Activated naive CD8-positive, alpha-beta T cell treated with anti-CD3 and anti-CD28 coated beads, Interleukin-2, amount 50 U/mL, for 24 hours (primary cell): ENCODE measurements around the gene FOXN3.
"Not testable (repeated sequence)": the region's sequence is repeated elsewhere in the genome, so short reads cannot be mapped to it uniquely, and the experiment has no call there.

ENCODE experiments used
- ATAC-seq: fragments of 150-1000 bp; cut with Tn5 transposase; one replicate; pipeline ENCODE4 v1.10.0; 2021
- DNase-seq: peaks from one replicate; pipeline ENCODE4 v3.0.0; 2021
- H3K27ac Mint-ChIP-seq: one replicate; pipeline ENCODE4 v1.8.0; 2021; ENCODE audit warnings: mild to moderate bottlenecking, mixed read lengths
- H3K27me3 Mint-ChIP-seq: one replicate; pipeline ENCODE4 v1.8.0; 2021; ENCODE audit warnings: mixed read lengths
- H3K36me3 Mint-ChIP-seq: one replicate; pipeline ENCODE4 v1.8.0; 2021; ENCODE audit warnings: low read depth, mixed read lengths
- H3K4me1 Mint-ChIP-seq: one replicate; pipeline ENCODE4 v1.8.0; 2021; ENCODE audit warnings: mixed read lengths
- H3K4me3 Mint-ChIP-seq: one replicate; pipeline ENCODE4 v1.8.0; 2021; ENCODE audit warnings: mild to moderate bottlenecking, moderate library complexity, mixed read lengths
- H3K9me3 Mint-ChIP-seq: one replicate; pipeline ENCODE4 v1.8.0; 2021; ENCODE audit warnings: mixed read lengths

FOXN3 gene

GRCh38 chr14:89123215-89123614, 293.8 kb downstream of the FOXN3 start:
- Mint-ChIP-seq H3K4me1 (no peaks in the 10 kb centered on the region), H3K27me3 (peaks cover 5% of the 10 kb centered on the region), H3K36me3 (no peaks in the 10 kb centered on the region), H3K4me3 (no peak overlapping the region), H3K27ac (no peak overlapping the region), H3K9me3 (peaks cover 14% of the 10 kb centered on the region)
- ATAC-seq, result no peak
- no peak for DNase-seq

GRCh38 chr14:89121968-89122620, 294.9 kb downstream of the FOXN3 start:
- H3K4me3 Mint-ChIP-seq, result no peak overlapping the region
- no peaks in the 10 kb centered on the region for H3K4me1 Mint-ChIP-seq
- no peak overlapping the region for H3K27ac Mint-ChIP-seq
- ATAC-seq (no peak), DNase-seq (no peak)
- peaks cover 5% of the 10 kb centered on the region for H3K27me3 Mint-ChIP-seq
- H3K9me3 Mint-ChIP-seq, result peaks cover 14% of the 10 kb centered on the region
- no peaks in the 10 kb centered on the region for H3K36me3 Mint-ChIP-seq

GRCh38 chr14:89117012-89117411, 300.0 kb downstream of the FOXN3 start:
- no peak for ATAC-seq
- Mint-ChIP-seq H3K27ac (no peak overlapping the region), H3K4me1 (no peaks in the 10 kb centered on the region), H3K36me3 (no peaks in the 10 kb centered on the region), H3K27me3 (peaks cover 3% of the 10 kb centered on the region), H3K9me3 (peaks cover 14% of the 10 kb centered on the region), H3K4me3 (no peak overlapping the region)
- DNase-seq, result no peak

- H3K4me3 Mint-ChIP-seq, result no peak overlapping the region
- no peaks in the 10 kb centered on the region for H3K4me1 Mint-ChIP-seq
- no peak overlapping the region for H3K27ac Mint-ChIP-seq
- DNase-seq (no peak), ATAC-seq (no peak)
- H3K36me3 Mint-ChIP-seq, result no peaks in the 10 kb centered on the region
- peaks cover 3% of the 10 kb centered on the region for H3K27me3 Mint-ChIP-seq
- H3K9me3 Mint-ChIP-seq, result peaks cover 6% of the 10 kb centered on the region
Observed at GRCh38 chr14:89114109-89114508, 302.9 kb downstream of the FOXN3 start.

- no peaks in the 10 kb centered on the region for H3K4me1 Mint-ChIP-seq
- H3K27ac Mint-ChIP-seq, result no peak overlapping the region
- no peaks in the 10 kb centered on the region for H3K36me3 Mint-ChIP-seq
- ATAC-seq (no peak), DNase-seq (no peak)
- peaks cover 7% of the 10 kb centered on the region for H3K27me3 Mint-ChIP-seq
- H3K4me3 Mint-ChIP-seq, result no peak overlapping the region
- no peaks in the 10 kb centered on the region for H3K9me3 Mint-ChIP-seq
Observed at GRCh38 chr14:89112720-89113119, 304.3 kb downstream of the FOXN3 start.

- not testable (repeated sequence) for H3K4me3 Mint-ChIP-seq, H3K4me1 Mint-ChIP-seq, DNase-seq, H3K36me3 Mint-ChIP-seq, ATAC-seq, H3K9me3 Mint-ChIP-seq, H3K27me3 Mint-ChIP-seq, H3K27ac Mint-ChIP-seq
Observed at GRCh38 chr14:89111766-89112543, 305.1 kb downstream of the FOXN3 start.

GRCh38 chr14:89111232-89111631, 305.8 kb downstream of the FOXN3 start:
- H3K36me3 Mint-ChIP-seq, H3K27ac Mint-ChIP-seq, H3K27me3 Mint-ChIP-seq, H3K4me1 Mint-ChIP-seq, ATAC-seq, H3K4me3 Mint-ChIP-seq, H3K9me3 Mint-ChIP-seq, DNase-seq: not testable (repeated sequence)

DNA sequence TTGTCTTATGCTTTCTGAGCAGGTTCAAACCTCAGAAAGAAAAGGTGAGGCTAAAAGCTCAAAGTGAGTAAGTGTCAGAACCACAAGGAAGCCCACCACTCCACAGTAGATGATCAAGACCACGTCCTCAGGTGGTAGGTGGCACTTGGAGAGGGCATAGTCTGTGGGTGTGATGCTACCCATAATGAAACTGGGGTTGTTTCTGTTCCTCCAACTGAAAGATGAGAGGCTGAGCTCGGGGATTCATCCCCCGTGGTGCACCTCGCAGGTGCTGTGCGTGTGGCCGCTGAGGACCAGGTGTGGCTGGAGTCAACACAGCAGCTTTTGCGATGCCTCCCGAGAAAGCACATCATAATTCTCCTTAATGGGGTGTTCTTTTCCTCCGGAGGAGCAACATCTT, 306.9 kb downstream of the FOXN3 start:
- Mint-ChIP-seq H3K4me3 (no peak overlapping the region), H3K36me3 (no peaks in the 10 kb centered on the region), H3K4me1 (no peaks in the 10 kb centered on the region), H3K9me3 (no peaks in the 10 kb centered on the region), H3K27me3 (peaks cover 4% of the 10 kb centered on the region), H3K27ac (no peak overlapping the region)
- no peak for ATAC-seq
- DNase-seq, result no peak

DNA sequence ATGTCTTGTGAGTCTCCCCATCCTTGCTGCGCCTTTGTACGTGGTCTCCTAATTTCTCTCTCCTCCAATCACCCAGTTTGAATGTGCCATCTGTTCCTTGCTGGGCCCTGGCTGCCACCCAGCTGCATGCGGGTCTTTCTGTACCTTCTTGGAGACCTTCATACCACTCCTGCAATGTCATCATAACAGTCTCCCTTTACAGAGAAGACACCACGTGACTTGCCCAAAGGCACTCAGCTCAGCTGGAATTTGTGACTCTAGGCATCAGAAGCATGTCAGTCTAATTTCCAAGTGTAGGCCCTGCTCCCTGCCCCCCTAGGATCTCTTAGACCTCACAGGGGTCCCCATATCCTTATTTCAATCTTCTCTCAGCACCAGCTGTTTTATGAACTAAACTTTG, 308.4 kb downstream of the FOXN3 start:
- no peak for ATAC-seq
- no peak overlapping the region for H3K27ac Mint-ChIP-seq
- no peaks in the 10 kb centered on the region for H3K9me3 Mint-ChIP-seq
- DNase-seq, result no peak
- no peak overlapping the region for H3K4me3 Mint-ChIP-seq
- H3K27me3 Mint-ChIP-seq, result peaks cover 4% of the 10 kb centered on the region
- H3K36me3 Mint-ChIP-seq, result no peaks in the 10 kb centered on the region
- H3K4me1 Mint-ChIP-seq, result no peaks in the 10 kb centered on the region

DNA sequence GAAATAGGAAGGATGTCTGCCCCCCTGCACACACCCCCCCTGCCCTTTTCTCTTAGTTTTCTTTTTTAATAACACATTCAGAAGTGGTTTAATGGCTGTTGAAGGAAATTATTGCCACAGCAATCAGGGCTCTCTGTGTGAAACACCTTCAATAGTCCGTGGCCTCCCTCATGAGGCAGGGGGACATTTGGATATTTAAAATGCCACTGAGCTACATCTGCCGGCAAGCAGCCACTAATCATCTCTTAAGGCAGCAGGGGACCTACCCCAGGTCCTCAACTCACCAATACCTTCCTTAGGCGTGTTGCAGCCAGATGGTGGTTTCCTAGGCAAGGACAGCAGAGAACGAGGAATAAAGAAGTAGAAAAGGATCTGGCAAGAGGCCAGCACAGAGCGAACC, 309.4 kb downstream of the FOXN3 start:
- Mint-ChIP-seq H3K4me1 (no peaks in the 10 kb centered on the region), H3K27ac (no peak overlapping the region), H3K4me3 (no peak overlapping the region), H3K27me3 (peaks cover 6% of the 10 kb centered on the region), H3K36me3 (no peaks in the 10 kb centered on the region), H3K9me3 (no peaks in the 10 kb centered on the region)
- no peak for ATAC-seq
- no peak for DNase-seq
